Stimulated activated CD4-positive, alpha-beta T cell treated with anti-CD3 and anti-CD28 coated beads, Interleukin-4, amount 100 ng/mL, for 4 hours (primary cell): Measurements from ENCODE around the gene ATP5PB.
A peak's percentile ranks its signal among the peaks of the same experiment; 100 is the strongest.

Experiments
- DNase-seq, 2 experiments: peaks; one replicate each; pipeline ENCODE4 v3.0.0-alpha.2; 2020

The ATP5PB gene

GRCh38 chr1:111446967-111447892, 2.0 kb upstream of the ATP5PB start:
- DNase-seq = no peak

- peak in 1 of 2 experiments; percentile 38 for DNase-seq
Observed at GRCh38 chr1:111448482-111448917, 764 bp upstream of the ATP5PB start.

DNA sequence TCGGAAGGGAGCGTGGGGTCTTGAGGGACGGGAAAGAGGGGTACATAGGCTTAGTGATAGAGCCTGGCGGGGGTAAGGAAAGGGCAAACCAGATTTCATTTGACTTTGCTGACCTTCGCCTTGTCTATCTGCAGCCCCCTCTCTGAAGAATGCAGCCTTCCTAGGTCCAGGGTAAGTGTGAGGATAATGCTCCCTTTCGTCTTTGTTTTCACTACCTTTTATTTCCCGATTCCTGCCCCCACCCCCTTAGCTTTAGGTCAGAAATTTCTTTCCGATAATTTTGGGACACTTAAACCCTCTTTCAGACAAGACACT, 396 bp downstream of the ATP5PB start:
- DNase-seq = no peak

DNA sequence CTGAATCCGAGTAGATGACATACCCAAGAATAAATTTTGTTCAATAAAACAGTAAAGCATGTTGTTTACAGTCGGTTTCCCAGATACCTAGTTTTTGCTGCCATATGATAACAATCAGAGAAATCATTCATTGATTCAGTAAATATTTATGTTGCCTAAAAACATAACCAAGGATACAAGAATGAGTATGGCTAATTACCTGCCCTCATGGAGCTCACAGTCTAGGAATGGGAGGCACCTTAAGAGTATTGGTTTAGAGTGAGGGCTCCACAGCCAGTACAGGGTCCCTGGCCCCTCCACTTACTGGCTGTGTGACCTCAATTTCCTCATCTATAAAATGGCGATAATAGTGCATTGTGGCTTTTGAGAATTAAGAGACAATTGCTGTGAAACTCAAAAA, 921 bp downstream of the ATP5PB start:
- DNase-seq = no peak

DNA sequence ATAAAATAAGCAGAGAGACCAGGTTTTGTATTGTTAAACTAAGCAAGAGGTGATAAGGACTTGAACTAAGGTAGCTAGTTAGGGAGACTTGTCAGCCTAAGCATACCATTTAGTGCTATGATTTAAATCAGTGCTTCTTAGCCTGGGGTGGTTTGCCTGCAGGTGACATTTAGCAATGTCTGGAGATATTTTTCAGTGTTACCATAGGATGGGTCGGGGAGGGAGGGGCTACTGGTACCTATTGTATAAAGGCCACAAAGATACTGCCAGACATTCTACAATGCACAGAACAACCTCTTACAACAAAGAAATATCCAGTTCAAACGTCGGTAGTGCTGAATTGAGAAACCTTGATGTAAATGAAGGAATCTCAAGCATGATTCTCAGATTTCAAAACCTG, 3.3 kb downstream of the ATP5PB start:
- no peak for DNase-seq

GRCh38 chr1:111453706-111454105, 4.4 kb downstream of the ATP5PB start:
- no peak for DNase-seq

DNA sequence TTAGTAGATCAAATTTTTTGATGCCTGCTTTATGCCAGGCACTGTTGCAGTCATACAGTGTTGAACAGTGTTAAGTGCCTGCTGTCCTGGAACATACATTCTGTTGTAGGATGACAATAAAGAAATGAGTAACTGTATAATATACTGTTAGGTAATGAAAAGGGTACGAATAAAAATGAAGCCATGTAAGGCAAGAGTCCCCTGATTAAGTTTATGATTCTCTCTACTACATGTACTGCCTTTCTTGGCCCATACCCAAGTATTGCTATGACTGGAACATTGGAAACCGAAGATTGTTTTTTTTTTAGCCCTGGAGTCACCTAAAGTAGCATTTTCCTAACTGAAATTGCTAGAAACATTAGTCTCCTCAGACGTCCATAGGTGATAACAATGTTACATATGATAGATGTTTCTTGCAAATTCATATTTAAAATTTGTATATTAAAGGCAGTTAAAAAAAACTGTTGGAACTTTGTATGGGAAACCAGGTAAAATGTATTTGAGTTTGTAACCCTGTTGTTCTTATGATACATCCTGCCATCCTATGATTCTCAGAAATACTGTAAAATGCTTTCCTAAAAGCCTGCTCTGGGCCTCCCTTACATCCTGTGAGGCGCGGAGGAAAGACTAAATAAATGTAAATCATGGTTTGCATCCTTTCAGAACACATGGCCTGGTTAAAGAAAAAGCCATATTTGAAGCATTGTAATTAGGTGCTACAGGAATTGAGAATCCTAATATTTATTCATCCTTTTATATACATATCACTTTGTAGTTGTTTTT, 5.8 kb downstream of the ATP5PB start:
- no peak for DNase-seq

- no peak for DNase-seq
Observed at GRCh38 chr1:111455642-111456031, 6.4 kb downstream of the ATP5PB start.

DNA sequence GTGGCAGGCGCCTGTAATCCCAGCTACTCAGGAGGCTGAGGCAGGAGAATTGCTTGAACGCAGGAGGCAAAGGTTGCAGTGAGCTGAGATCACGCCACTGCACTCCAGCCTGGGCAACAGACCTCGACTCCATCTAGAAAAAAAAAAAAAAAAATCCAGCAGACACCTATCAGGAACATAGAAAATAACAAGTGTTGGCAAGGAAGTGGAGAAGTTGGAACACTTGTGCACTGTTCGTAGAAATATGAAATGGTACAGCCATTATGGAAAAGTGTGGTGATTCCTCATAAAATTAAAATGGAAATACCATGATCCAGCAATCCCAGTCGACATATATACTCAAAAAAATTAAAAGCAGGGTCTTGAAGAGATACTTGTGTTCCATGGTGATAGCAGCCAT, 12.5 kb downstream of the ATP5PB start:
- no peak for DNase-seq

- no peak for DNase-seq
Observed at GRCh38 chr1:111462370-111463028, 13.2 kb downstream of the ATP5PB start.

DNA sequence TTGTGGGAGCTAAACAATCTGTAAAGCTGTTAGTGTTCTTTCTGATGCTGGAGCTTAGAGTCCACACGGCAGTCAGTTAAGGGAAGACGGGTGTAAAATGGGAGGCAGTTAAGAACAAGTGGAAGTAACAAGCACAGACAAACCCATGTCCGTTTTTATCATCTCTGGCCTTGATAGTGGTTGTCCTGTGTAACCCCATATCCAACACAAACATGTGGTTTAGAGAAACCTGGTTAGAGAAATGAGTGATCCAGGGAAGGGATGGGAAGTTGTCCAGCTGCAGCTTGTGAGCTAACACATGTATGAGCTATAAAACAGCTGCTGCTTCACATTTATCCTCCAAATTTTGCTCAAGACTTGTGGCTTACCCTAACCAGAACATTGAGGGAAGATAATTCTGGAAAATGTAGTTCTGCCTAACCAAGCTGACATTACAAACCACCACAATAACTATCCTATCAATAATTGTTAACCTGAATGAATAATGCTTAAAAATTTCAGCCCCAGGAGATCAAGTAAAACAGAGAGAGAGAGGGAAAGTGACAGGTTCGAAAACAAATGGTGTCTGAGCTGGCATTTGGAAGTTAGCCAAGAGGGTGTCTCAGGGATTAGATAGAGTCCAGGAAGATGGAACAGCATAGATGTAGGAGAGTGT, 13.9 kb downstream of the ATP5PB start:
- no peak for DNase-seq

DNA sequence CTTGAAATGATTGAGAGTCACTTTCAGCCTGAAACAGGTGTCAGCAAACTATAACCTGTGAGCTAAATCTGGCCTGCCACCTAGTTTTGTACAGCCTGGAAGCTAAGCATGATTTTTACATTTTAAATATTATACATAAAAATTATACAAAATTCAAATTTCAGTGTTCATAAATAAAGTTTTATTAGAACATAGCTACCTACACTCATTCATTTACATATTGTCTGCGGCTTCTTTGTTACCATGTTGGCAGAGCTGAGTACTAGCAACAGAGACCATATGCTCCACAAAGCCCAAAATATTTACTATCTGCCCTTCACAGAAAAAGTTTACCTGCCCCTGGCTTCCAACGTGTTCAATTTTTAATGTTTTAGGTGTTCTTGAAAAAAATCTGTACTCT, 16.5 kb downstream of the ATP5PB start:
- no peak for DNase-seq

DNA sequence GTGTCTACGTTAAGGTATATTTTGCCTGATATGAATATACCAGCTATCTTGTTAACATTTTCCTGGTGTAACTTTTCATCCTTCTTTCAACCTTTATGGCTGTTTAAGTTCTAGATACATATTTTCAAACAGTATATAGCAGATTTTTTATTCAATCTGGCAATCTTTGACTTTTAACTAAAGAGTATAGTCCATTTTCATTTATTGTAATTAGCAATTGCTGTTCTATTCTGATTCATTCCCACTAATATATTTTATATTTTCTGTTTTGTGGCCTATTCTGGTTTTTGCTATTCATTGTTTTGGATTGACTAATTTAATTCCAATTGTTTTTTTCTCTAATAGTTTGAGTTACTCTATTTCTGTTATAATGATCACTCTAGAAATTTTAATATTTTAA, 17.2 kb downstream of the ATP5PB start:
- DNase-seq = no peak

GRCh38 chr1:111467865-111468716, 18.8 kb downstream of the ATP5PB start:
- no peak for DNase-seq

DNA sequence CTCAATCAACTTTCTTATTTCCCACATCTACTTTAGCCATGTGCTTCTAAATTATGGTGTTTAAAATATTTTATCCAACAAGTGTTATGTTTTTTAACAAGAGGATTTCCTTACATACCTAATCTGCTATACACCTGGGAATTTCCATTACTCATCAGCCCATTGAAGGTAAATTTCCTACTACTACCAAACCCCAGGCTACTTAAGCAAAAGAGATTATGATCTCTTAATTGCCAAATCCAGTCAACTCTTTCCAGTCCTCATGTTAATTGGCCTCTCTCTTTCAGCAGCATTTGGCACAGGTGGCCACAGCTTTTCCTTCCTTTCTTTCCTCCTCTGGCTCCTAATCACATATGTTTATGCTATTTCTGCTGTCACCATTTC, 19.4 kb downstream of the ATP5PB start:
- DNase-seq = no peak

DNA sequence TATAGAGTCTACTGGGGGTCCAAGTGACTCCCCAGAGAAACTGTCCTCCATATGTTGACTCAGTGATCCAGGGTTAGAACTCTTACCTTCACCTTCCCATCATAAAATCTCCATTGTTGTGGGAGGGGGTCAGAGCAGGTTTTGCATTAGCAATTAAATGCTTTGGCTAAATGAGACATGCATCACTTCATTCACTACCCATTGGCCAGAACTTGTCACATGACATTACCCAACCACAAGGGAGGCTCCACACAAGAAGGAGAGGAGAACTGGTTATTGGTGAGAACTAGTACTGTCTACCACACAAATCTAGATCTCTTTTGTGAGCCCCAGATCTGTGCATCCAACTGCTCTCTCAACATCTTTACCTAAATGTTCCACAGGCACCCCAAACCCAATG, 20.3 kb downstream of the ATP5PB start:
- DNase-seq = no peak

DNA sequence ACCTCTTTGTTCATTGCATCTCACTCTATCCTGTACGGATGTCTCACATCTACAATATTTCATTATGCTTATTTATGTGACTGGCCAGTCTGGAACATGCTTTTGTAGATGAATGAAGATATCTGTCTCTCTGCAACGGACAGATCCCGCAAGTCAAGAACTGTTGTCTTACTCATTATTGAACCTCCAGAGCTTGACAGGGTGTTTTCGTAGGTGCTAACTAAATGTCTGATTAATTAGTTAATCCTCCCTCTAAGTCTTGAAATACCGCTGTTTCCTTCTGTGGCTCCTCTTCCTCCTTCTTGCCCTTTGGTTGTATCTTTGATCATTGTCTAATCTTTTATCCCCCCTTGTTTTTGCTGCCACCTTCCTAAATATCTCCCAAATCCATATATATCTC, 21.3 kb downstream of the ATP5PB start:
- DNase-seq = no peak

GRCh38 chr1:111471012-111471411, 21.7 kb downstream of the ATP5PB start:
- DNase-seq = peak; percentile 25 to 73

DNA sequence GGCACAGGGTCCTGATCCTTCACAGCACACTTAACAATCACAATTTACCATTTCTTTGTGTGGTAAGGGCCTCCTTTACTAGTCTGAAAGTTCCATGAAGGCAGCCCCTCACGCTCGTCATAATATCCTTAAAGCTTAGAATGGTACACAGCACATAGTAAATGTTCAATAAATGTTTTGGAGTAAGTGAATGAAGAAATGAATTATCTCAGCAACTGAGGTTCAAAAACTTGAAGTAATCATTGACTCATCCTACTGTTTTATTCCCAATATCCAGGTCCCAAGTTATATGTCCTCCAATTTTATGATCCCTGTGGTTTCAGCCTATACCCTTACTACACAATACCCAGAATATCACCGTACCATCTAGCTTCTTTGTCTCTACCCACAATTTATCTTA, 22.3 kb downstream of the ATP5PB start:
- DNase-seq = no peak

GRCh38 chr1:111474106-111474505, 24.8 kb downstream of the ATP5PB start:
- no peak for DNase-seq

- no peak for DNase-seq
Observed at GRCh38 chr1:111474521-111474920, 25.3 kb downstream of the ATP5PB start.

- peak in 1 of 2 experiments; percentile 9 for DNase-seq
Observed at GRCh38 chr1:111475701-111476100, 26.4 kb downstream of the ATP5PB start.
